ENCODE data around the gene ARID5B. TPM values are rescaled to one million over a fixed set of nuclear protein-coding genes. Genes with fewer than 3 reads are reported as not detected.
A peak's percentile ranks its signal among the peaks of the same experiment; 100 is the strongest.

The ARID5B gene
- polyA plus RNA-seq, 4 donors = 45.0 to 57.3 (median 51.7) TPM

- DNase-seq (ENCODE audit: low read depth in 4 of 4, low spot score in 2 of 4) = no peak
Measured at GRCh38 chr10:62063795-62064472, 162.4 kb downstream of the ARID5B start.

GRCh38 chr10:62067560-62067959 is 166.1 kb downstream of the ARID5B start:
- DNase-seq (ENCODE audit: low read depth in 4 of 4, low spot score in 2 of 4) = no peak

GRCh38 chr10:62068464-62068863 is 167.0 kb downstream of the ARID5B start:
- no peak for DNase-seq (ENCODE audit: low read depth in 4 of 4, low spot score in 2 of 4)

- no peak for DNase-seq (ENCODE audit: low read depth in 4 of 4, low spot score in 2 of 4)
Measured at GRCh38 chr10:62069452-62070178, 168.1 kb downstream of the ARID5B start.

GRCh38 chr10:62071846-62072281 is 170.4 kb downstream of the ARID5B start:
- DNase-seq (ENCODE audit: low read depth in 4 of 4, low spot score in 2 of 4) = no peak

- DNase-seq (ENCODE audit: low read depth in 4 of 4, low spot score in 2 of 4) = no peak
Measured at GRCh38 chr10:62072901-62073300, 171.4 kb downstream of the ARID5B start.

- DNase-seq (ENCODE audit: low read depth in 4 of 4, low spot score in 2 of 4) = no peak
Measured at GRCh38 chr10:62073429-62073828, 171.9 kb downstream of the ARID5B start.

- DNase-seq (ENCODE audit: low read depth in 4 of 4, low spot score in 2 of 4) = no peak
Measured at GRCh38 chr10:62075414-62075813, 173.9 kb downstream of the ARID5B start.

- DNase-seq (ENCODE audit: low read depth in 4 of 4, low spot score in 2 of 4) = no peak
Measured at GRCh38 chr10:62075912-62076311, 174.4 kb downstream of the ARID5B start.

- DNase-seq (ENCODE audit: low read depth in 4 of 4, low spot score in 2 of 4) = no peak
Measured at GRCh38 chr10:62076891-62077290, 175.4 kb downstream of the ARID5B start.

GRCh38 chr10:62077330-62078015 is 176.0 kb downstream of the ARID5B start:
- DNase-seq (ENCODE audit: low read depth in 4 of 4, low spot score in 2 of 4) = no peak

- no peak for DNase-seq (ENCODE audit: low read depth in 4 of 4, low spot score in 2 of 4)
Measured at GRCh38 chr10:62079885-62080559, 178.5 kb downstream of the ARID5B start.

GRCh38 chr10:62080905-62081304 is 179.4 kb downstream of the ARID5B start:
- no peak for DNase-seq (ENCODE audit: low read depth in 4 of 4, low spot score in 2 of 4)

- no peak for DNase-seq (ENCODE audit: low read depth in 4 of 4, low spot score in 2 of 4)
Measured at GRCh38 chr10:62081341-62082270, 180.1 kb downstream of the ARID5B start.

- no peak for DNase-seq (ENCODE audit: low read depth in 4 of 4, low spot score in 2 of 4)
Measured at GRCh38 chr10:62082271-62082656, 180.8 kb downstream of the ARID5B start.

- peak in 1 of 4 donors; percentile 29 for DNase-seq (ENCODE audit: low read depth in 4 of 4, low spot score in 2 of 4)
Measured at GRCh38 chr10:62082729-62083411, 181.4 kb downstream of the ARID5B start.

- peak in 2 of 4 donors; percentile 46 to 49 for DNase-seq (ENCODE audit: low read depth in 4 of 4, low spot score in 2 of 4)
Measured at GRCh38 chr10:62083412-62084267, 182.1 kb downstream of the ARID5B start.

- no peak for DNase-seq (ENCODE audit: low read depth in 4 of 4, low spot score in 2 of 4)
Measured at GRCh38 chr10:62084451-62084850, 183.0 kb downstream of the ARID5B start.

All from left renal cortex interstitium (tissue), 4 donors.